GM12892 (cell line): Measurements from ENCODE around the gene DCLK1.

Experiments used
- DNase-seq: peaks from one replicate; pipeline ENCODE4 v3.0.0; 2011; ENCODE audit not compliant: insufficient read length
- FAIRE-seq: peaks from 2 replicates; lab custom pipeline; 2011; peaks lifted over from hg19 to GRCh38; lab: Jason Lieb, UNC
- POLR2A ChIP-seq: IDR thresholded peaks from 2 replicates; pipeline ENCODE4 v1.6.1; 2011; ENCODE audit warnings: low read depth, low read length, control low read depth
- POLR2AphosphoS5 ChIP-seq: IDR thresholded peaks from 2 replicates; pipeline ENCODE4 v1.6.1; 2011; ENCODE audit warnings: low read depth, low read length, control low read depth
- TAF1 ChIP-seq: IDR thresholded peaks from 2 replicates; pipeline ENCODE4 v1.6.1; 2011; ENCODE audit warnings: low read depth, mild to moderate bottlenecking, control low read depth, low read length, borderline replicate concordance

Gene DCLK1

DNA sequence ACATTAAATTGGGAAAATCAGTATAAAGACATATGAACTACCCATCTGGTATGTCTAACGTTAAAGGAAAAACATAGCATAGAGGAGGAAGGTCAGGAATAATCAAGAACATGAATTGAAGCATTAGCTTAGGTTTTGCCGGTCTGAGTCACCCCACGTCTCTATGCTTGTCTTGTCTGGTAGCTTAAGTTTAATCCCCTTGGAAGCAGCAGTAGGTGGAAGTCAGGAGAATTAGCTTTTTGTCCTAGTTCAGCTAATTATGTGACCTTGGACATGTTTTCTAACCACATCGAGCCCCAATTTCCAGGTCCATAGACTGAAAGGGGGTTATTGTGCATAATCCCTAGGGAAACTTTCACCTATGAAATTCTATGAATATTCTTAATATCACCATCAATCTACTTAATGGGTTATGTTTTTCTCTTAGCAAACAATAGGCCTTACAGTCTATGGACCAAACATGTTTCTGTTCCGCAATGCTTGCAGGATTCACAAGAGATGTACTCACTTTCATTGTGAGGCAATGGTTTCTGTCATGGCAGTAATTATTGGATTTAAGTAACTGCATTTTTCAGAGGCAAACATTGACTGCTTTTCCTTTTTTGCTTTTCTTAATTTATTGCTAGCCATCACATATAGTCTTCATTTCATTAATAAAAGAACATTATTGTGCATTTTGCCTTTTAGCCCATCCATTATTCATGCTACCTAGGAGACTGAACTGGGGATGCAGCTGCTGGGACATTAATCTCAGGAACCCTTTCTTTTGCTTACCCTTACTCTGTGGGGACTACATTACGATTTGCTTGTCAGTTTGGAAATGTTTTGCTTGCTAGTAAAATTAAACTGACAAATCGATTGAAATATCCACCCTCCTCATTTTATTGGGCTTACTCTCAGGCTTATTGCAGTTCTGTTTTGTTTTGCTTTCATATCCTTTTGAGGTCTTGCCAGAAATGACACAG lies 349.9 kb downstream of the DCLK1 start:
- FAIRE-seq (no peak), DNase-seq (no peak)

DNA sequence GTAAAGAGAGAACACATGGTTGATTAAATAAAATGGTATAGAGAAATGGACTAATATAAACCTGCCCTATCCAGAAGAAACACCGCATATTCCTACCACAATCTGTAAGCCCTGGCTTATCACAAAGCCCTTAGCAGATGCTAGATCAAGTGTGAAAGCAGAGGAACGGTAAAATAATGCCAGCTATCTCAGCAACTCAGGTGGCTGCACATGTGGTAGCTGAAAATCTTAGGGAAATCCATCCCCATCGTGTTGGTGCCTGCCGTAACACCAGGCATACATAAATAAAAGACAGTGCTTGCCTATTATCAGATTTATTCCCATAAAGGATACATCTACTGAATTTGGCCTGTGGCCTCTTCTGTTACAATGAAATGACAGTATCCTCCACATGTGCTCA lies 350.6 kb downstream of the DCLK1 start:
- FAIRE-seq: no peak
- TF ChIP-seq POLR2AphosphoS5 (no peak), POLR2A (no peak), TAF1 (no peak)
- no peak for DNase-seq

More for the DNA sequence above, 349.9 kb downstream of the DCLK1 start:
- TF ChIP-seq POLR2AphosphoS5 (no peak), POLR2A (no peak), TAF1 (no peak)

DNA sequence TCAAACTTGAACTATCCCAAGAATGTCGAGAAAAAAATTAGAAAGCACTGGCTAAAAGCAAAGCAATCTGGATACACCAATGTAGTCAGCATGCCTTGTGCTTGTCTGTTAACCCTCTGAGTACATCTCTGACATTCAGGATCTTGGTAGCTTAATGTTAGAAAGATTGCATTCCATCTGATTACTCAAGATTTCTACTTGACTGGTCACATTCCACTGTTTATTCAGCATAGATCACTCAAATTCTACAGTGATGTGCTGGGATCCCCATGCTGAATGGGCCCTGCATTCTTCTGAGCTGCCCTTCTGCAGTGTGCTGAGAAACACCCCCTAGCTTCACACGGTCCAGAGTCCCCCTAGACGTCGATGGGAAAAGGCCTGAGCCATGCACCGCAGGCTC lies 359.3 kb downstream of the DCLK1 start:
- FAIRE-seq: no peak
- no peak for DNase-seq
- no peak for TF ChIP-seq TAF1
- TF ChIP-seq POLR2AphosphoS5: no peak
- no peak for TF ChIP-seq POLR2A

DNA sequence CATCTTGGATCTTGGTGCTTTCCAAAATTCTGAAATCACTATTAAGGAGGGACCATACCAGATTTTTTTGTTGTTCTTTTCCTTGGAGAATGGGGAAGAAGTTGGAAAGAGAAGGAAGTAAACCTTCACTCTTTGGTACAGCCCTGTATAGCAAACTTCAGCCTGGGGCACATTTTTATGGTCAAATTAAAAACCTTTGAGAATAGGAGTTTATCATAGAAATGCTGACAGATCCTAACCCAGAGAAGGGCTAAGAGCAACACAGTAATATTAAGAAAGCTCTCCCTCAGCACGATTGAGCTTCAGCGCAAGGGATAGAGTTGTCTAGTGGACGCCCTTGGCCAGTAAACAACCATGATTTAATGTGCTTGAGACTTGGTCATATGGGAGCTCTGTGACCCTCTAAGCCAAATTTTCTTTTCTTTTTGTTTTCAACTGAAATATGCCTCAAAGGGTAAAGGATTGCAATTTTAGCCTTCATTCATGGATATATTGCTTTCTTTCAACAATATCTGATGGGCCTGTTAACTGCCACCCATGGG lies 360.4 kb downstream of the DCLK1 start:
- DNase-seq: no peak
- TF ChIP-seq POLR2A: no peak
- no peak for TF ChIP-seq POLR2AphosphoS5
- no peak for TF ChIP-seq TAF1
- FAIRE-seq: no peak

DNA sequence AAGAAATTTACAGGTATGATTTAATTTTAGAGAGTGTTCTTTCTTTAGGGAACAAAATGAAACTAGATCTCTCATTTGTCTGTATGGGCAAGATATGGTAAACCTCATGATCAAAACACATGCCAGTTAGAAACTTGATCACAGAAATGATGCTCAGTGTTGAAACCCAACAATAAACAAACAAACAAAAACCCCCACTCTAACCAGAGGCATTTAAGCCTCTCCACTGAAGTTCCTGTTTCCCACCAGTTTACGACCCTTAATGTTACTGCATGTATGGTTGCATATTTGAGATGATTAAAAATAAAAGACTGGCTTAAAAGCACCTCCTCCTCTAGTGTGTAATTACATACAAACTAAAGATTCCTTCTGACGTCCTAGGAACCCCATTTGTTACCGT lies 361.4 kb downstream of the DCLK1 start:
- no peak for FAIRE-seq
- no peak for DNase-seq
- TF ChIP-seq TAF1: no peak
- TF ChIP-seq POLR2A: no peak
- TF ChIP-seq POLR2AphosphoS5: no peak

DNA sequence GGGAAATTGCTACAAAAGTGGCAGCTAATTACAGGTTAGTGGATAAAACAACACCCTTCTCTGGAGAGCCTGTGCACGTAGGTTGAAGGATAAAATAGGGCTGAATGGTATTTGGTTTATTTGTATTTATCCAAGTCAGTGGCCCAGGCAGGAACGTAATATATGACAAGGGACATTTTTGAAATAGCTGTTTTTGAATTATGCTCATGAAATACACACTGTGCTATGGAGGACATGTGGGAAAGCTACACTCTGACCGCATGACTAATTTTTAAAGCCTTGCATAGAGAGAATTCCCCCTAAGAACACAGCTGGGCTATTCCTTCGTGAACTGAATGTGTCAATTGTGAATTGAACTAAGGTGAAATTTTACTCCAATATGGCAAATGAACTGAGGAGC lies 362.6 kb downstream of the DCLK1 start:
- no peak for TF ChIP-seq POLR2A
- TF ChIP-seq POLR2AphosphoS5: no peak
- TF ChIP-seq TAF1: no peak
- no peak for FAIRE-seq
- no peak for DNase-seq

DNA sequence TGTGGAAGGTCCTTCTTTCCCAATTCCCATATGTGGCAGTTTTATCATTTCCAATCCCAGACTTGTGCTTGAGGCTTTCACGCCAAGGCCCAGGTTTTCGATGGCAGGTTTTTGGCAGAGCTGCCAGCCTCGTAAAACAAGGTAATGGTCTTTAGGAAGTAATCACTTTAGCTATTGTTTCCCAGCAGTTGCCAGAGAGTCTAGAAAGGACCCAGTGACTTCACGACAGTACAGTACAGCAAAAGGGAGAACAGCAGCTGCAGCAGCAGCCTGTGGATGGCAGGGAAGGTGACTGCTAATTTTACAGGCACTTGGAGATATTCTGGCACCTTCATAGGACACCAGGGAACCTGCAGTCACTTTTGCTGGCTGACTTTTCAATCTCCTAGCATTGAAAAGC lies 363.1 kb downstream of the DCLK1 start:
- FAIRE-seq (no peak), DNase-seq (no peak)
- no peak for TF ChIP-seq POLR2AphosphoS5

DNA sequence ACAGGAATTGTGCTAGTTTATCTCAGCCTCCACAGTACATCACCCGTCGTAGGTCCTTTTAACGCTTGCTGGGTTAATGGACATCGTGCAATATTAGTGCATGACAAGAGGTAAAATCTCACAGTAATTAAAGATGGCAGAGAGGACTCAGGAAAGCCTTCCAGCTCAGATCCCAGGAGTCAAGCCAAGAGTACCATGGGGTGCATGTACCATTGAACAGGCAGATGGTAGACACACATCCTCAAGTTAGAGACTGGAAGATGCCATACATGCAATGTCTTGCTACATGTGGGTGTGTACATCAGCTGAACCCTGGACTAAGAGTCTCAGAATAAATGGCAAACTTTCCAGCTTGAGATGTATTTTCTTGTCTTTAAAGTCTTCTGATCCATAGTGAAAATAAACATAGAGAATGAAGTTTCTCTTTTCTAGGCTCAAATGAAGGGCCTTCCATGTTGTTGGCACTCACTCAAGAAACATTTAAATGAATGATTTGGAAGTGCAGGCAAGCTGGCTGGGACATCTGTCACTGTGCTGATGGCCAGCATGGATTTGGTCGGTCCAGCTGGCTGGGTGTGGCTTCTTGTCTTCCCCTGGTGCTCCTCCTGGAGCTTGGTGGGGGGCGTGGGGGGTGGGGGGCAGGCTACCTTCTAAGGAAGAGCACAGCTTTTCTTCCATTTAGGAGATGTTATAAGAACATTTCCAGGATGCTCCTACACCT lies 363.8 kb downstream of the DCLK1 start:
- no peak for FAIRE-seq
- no peak for DNase-seq
- TF ChIP-seq POLR2A (no peak), POLR2AphosphoS5 (no peak), TAF1 (no peak)

DNA sequence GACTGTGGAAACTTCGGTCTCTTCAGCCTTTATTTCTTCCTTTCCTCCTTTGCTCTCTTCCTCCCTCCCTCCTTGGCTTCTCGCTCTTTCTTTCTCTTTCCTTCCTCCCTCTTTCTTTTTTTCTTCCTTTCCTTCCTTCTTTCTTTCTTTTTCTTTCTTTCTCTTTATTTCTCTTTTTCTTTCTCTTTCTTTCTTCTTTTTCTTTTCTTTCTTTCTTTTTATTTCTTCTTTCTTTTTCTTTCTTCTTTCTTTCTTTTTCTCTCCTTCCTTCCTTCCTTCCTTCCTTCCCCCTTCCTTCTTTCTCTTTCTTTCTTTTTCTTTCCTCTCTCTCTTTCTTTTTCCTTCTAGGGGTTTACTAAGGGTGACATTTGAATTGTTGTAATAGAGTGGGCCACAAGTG lies 364.5 kb downstream of the DCLK1 start:
- TF ChIP-seq TAF1: no peak
- no peak for TF ChIP-seq POLR2AphosphoS5
- TF ChIP-seq POLR2A: no peak

DNA sequence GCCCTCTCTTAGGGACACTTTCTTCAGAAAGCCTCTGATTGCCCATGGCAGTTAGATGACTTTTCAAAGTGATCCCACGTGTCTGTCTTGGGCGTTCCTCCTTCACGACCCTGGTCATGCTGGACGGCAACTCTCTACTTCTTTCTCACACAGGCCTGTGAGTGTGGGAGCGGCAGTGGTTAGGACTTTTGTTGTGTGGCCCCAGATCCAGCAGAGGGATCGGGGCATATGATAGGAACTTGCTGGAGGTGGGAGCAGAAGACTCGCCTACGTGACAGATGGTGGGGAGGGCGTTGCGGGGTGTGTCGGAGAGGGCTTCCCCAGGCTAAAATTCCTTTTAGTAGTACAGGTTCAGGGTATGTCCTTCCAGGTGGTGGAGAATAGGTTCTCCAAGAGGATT lies 365.2 kb downstream of the DCLK1 start:
- no peak for DNase-seq
- TF ChIP-seq POLR2A: no peak
- no peak for TF ChIP-seq POLR2AphosphoS5
- TF ChIP-seq TAF1: no peak
- FAIRE-seq: no peak

More for the DNA sequence above, 364.5 kb downstream of the DCLK1 start:
- FAIRE-seq (no peak), DNase-seq (no peak)

DNA sequence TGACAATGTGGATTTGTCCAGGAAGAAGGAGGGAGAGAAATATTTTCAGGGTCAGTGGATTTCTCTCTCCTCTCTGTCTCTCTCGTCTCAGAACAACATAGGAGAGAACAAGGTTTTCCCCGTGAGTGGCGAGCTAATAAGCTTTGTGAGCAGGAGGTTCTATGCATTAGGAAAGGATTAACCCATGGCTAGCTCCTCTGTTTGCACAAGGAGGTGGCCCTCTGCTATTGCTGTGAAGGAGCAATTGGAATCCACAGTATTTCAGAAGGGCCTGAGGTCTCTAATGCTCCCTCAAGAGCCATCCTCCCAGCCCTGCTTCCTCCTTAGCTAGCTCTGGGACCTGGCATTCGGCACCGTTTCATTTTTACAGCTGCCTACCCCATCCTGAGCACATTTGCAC lies 365.8 kb downstream of the DCLK1 start:
- TF ChIP-seq TAF1 (no peak), POLR2A (no peak), POLR2AphosphoS5 (no peak)
- no peak for DNase-seq
- FAIRE-seq: no peak
